GM15510 (cell line): Measurements from ENCODE around the gene EAF2.

ENCODE experiments used
- POLR2A ChIP-seq: IDR thresholded peaks from 3 replicates; pipeline ENCODE4 v1.6.1; 2011; ENCODE audit warnings: borderline replicate concordance; ENCODE audit not compliant: insufficient read length; ENCODE audit errors: extremely low read depth

EAF2 gene

DNA sequence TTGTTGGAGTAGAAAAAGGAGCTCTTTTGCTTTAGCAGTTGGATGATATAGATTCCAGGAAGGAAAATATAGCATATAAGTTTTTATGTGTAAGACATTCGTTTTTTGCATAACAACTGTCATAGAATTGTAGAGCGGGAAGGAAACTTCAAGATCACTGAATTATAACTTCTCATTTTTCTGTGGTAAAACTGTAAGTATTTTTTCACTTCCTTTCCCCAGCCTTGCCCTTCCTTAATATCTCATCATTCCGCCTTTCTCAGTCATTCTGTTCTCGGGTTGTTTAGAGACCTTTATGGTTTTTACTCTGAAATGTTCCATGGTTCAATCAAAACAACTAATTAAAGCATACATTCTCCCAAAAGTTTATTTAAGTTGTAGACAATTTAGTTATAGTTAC, 1.1 kb downstream of the EAF2 start:
- TF ChIP-seq POLR2A = no peak

DNA sequence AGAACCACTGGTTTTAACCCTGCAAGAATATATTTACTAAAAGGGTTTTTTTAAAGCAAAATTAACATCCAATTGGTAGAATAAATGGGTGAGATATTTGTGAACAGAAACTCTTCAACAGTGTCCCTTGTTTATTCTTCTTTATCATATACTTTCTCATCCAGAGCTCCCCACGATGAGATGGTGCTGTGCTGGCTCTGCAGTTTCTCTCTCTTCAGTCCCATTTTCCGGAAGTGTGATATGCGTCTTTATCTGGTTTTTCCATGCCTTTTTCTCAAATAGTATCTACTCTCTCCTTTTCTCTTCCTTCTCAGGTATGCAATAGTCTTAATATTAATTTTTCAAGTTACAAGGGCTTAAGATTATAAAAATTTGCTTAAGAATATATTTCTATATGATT, 1.5 kb downstream of the EAF2 start:
- no peak for TF ChIP-seq POLR2A

GRCh38 chr3:121839962-121840361, 5.0 kb downstream of the EAF2 start:
- TF ChIP-seq POLR2A = no peak

GRCh38 chr3:121844892-121845291, 9.9 kb downstream of the EAF2 start:
- no peak for TF ChIP-seq POLR2A

GRCh38 chr3:121852256-121852655, 17.2 kb downstream of the EAF2 start:
- no peak for TF ChIP-seq POLR2A

GRCh38 chr3:121855555-121855954, 20.5 kb downstream of the EAF2 start:
- TF ChIP-seq POLR2A = no peak

- TF ChIP-seq POLR2A = no peak
Observed at GRCh38 chr3:121863801-121864200, 28.8 kb downstream of the EAF2 start.

GRCh38 chr3:121869736-121870135, 34.7 kb downstream of the EAF2 start:
- TF ChIP-seq POLR2A = no peak

DNA sequence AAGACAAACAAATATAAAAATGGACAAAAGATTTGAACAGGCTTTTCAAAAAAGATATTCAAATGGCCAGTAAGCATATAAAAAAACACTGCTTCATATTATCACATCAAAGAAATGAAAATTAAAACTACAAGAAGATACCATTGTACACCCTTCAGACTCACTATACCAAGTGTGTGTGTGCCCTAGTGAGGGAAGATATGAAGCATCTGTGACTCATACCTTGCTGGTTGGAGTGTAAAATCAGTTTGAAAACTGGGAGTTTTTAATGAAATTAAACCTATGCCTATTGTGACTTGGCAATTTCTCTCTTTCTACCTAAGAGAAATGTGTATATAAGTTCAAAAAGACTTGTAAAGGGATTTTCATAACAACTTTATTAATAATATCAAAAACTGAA, 35.7 kb downstream of the EAF2 start:
- no peak for TF ChIP-seq POLR2A

DNA sequence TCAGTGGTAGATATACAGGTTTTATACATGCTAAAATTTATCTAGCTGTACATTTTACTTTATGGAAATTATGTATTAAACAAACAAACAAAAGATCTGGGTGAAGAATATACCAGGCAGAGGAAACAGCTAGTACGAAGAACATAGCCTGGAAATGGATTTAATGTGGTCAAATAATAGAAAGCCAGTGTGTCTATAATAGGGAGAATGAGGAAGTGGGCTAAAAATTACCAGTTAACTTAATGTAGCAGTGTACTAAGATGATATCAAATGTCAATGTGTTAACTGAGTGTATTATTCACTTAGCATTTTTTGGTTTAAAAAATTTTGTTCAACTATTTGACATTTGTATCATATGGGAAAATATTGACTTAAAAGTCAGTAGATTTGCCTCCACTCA, 36.4 kb downstream of the EAF2 start:
- no peak for TF ChIP-seq POLR2A

DNA sequence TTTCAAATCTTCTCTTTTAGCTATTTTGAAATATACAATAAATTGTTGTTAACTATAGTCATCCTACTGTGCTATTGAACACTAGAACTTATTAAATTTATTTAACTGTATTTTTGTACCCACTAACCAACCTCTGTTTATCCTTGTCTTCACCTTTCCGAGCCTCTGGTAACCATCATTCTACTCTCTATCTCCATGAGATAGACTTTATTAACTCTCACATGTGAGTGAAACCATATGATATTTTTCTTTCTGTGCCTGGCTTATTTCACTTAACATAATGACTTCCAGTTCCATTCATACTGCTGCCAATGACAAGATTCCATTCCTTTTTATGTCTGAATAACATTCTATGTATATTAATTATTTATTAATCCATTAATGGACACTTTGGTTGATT, 43.4 kb downstream of the EAF2 start:
- TF ChIP-seq POLR2A = no peak

- TF ChIP-seq POLR2A = no peak
Observed at GRCh38 chr3:121883507-121883906, 48.5 kb downstream of the EAF2 start.

- no peak for TF ChIP-seq POLR2A
Observed at GRCh38 chr3:121885386-121885785, 50.4 kb downstream of the EAF2 start.

- TF ChIP-seq POLR2A = no peak
Observed at GRCh38 chr3:121894301-121894990, 59.4 kb downstream of the EAF2 start, which contains the start of gene SLC15A2. Gene SLC15A2 (plus strand): TSS chr3:121894401. CDS start chr3:121894477, 76 bp downstream.

DNA sequence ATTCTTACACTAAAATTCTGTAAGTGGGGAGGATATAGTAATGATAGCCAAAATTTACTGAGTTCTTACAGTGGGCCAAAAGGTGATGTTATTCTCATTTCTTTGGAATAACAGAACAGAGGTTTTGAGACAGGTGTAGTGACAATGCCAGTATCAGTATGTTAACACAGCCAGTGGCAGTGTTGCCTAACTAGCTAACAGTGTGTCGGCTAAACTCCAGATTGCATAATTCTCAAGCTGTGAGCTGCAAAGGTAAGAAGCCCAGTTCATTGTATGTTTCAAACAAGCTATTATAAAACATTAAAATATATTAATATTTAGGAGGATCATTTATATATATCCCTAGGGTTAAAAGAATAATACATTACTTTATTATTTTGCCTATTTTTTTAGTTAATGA, 60.1 kb downstream of the EAF2 start:
- TF ChIP-seq POLR2A = no peak

- TF ChIP-seq POLR2A = no peak
Observed at GRCh38 chr3:121895736-121896135, 60.7 kb downstream of the EAF2 start.

- no peak for TF ChIP-seq POLR2A
Observed at GRCh38 chr3:121896823-121897222, 61.8 kb downstream of the EAF2 start.
